Left ventricle myocardium inferior (tissue), 1 donor: ENCODE results near the gene TMEM240. TPM values are rescaled to one million over a fixed set of nuclear protein-coding genes. Genes with fewer than 3 reads are reported as not detected.
A peak's percentile ranks its signal among the peaks of the same experiment; 100 is the strongest.

Experiments
- DNase-seq: peaks from one replicate; pipeline ENCODE4 v3.0.0-alpha.2; 2020
- H3K27ac ChIP-seq: fragments of 200-600 bp; replicated peaks from 2 replicates; pipeline ENCODE4 v1.8.0; 2021
- H3K27me3 ChIP-seq: fragments of 200-600 bp; 2 replicates; pipeline ENCODE4 v1.8.0; 2021; ENCODE audit warnings: low read depth
- H3K36me3 ChIP-seq: fragments of 200-600 bp; 2 replicates; pipeline ENCODE4 v1.8.0; 2021
- H3K4me1 ChIP-seq: fragments of 200-600 bp; 2 replicates; pipeline ENCODE4 v1.8.0; 2021
- H3K4me3 ChIP-seq: fragments of 200-600 bp; 2 replicates; pipeline ENCODE4 v1.8.0; 2021; ENCODE audit warnings: mild to moderate bottlenecking, moderate library complexity
- H3K9me3 ChIP-seq: fragments of 200-600 bp; replicated peaks from 2 replicates; pipeline ENCODE4 v1.8.0; 2021
- intact Hi-C: fragments of 100-400 bp; cut with micrococcal nuclease; formaldehyde crosslinking; loops from one replicate; pipeline ENCODE4 v1.11.0; 2022
- total RNA-seq: library from RNA; stranded (reverse); fragmentation: NEBNext Ultra II Directional; extraction: Animal tissue kit (Norgen Biotek cat#: 25700); gene quantifications from one replicate; pipeline ENCODE4 v1.2.1, GENCODE V29; 2021
- TF ChIP-seq, protein P1 (sequence below): fragments of 200-600 bp; IDR thresholded peaks from 2 replicates; pipeline ENCODE4 v1.8.0; 2021; ENCODE audit warnings: antibody characterized with exemption, mild to moderate bottlenecking, borderline replicate concordance
- donor health status: DM: no; HTN: yes; CAD: no; lungs with severe emphysema.

The TMEM240 gene
- total RNA-seq, 1 donor from 2014 or later = 7.2 TPM

DNA sequence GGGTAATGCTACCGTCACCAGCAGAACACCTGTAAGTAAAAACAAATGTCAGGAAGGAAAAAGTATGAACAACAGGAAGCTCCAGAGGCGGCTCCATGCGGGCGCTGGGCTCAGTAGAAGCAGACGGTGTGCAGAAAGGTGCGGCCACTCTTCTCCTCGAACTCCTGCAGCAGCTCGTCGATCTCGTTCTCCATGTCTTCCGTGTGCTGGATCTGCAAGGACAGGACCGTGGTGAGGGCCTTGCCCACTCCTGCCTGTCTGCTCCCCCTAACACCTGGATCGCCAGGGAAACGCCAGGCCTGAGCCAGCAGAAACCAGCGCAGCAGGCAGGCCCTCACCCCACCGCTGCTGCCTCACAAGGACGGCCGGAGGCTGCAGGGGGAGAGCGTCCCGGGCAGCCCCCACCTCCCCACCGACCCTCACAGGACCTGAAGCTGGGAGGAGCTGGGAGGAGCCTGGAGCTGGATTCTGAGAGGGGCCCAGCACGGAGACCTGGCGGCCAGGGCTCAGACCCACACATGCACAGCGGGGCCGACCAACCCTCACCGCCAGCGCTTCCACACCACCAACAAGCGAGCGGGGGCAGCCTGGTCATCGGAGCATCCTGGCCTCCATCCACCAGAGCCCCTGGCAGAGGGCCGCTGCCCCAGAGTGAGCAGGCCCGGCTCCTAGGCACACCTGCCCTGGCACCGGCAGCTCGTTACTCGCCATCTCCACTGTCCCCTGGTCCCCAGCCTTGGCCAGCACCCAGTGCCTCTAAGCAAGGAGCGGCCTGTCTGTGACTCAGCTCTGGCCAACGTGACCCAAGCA lies 1.7 kb upstream of the TMEM240 start:
- DNase-seq = no peak
- H3K4me1 ChIP-seq = peaks cover 62% of the 10 kb centered on the region
- TF ChIP-seq, protein P1, sequence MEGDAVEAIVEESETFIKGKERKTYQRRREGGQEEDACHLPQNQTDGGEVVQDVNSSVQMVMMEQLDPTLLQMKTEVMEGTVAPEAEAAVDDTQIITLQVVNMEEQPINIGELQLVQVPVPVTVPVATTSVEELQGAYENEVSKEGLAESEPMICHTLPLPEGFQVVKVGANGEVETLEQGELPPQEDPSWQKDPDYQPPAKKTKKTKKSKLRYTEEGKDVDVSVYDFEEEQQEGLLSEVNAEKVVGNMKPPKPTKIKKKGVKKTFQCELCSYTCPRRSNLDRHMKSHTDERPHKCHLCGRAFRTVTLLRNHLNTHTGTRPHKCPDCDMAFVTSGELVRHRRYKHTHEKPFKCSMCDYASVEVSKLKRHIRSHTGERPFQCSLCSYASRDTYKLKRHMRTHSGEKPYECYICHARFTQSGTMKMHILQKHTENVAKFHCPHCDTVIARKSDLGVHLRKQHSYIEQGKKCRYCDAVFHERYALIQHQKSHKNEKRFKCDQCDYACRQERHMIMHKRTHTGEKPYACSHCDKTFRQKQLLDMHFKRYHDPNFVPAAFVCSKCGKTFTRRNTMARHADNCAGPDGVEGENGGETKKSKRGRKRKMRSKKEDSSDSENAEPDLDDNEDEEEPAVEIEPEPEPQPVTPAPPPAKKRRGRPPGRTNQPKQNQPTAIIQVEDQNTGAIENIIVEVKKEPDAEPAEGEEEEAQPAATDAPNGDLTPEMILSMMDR = no peak
- no peaks in the 10 kb centered on the region for H3K9me3 ChIP-seq
- H3K36me3 ChIP-seq = peaks cover 22% of the 10 kb centered on the region
- intact Hi-C loops = no loop called here
- peak overlapping the region; percentile 48 for H3K4me3 ChIP-seq
- no peaks in the 10 kb centered on the region for H3K27me3 ChIP-seq
- peak overlapping the region; percentile 88 for H3K27ac ChIP-seq

DNA sequence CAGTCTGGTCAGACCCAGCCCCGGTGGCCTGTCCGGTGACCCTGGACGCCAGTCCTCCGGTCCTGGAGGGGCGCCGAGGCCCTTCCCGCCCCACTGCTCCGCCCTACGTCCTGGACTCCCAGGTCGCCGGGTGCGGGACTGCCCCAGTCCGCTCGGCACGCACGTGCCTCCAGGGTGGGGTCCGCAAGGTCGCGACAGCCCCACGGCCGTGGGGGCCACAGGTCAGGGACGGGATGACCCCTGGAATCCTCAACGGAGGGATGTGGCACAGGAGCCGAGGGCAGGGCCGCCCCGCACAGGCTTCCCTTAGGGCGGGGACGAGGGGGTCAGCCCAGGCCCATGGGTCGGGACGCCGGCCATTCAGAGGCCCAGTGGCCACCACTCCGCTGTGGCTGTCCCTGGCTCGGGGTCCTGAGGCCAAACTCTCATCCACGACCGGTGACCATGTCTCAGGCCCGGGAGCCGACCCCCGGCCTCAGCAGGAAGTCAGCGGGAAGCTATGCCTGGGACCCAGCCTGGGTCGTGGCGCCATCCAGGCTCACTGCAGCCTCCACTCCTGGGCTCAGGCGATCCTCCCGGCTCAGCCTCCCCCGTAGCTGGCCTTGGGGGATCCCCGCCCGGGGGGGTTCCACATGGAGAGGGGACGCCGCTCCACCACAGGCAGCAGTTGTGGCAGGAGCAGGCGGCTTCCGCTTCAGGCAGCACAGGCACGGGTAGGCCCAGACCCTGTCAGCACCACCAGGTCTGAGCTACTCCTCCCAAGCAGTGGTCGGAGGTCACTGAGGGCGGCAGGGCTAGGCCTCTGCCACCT lies 599 bp upstream of the TMEM240 start:
- H3K4me3 ChIP-seq = peak overlapping the region; percentile 73
- H3K9me3 ChIP-seq = no peaks in the 10 kb centered on the region
- H3K4me1 ChIP-seq = peaks cover 70% of the 10 kb centered on the region
- H3K27me3 ChIP-seq = no peaks in the 10 kb centered on the region
- no peak for DNase-seq
- intact Hi-C loops = no loop called here
- H3K36me3 ChIP-seq = peaks cover 22% of the 10 kb centered on the region
- TF ChIP-seq, protein P1 = no peak
- H3K27ac ChIP-seq = peak overlapping the region; percentile 86

DNA sequence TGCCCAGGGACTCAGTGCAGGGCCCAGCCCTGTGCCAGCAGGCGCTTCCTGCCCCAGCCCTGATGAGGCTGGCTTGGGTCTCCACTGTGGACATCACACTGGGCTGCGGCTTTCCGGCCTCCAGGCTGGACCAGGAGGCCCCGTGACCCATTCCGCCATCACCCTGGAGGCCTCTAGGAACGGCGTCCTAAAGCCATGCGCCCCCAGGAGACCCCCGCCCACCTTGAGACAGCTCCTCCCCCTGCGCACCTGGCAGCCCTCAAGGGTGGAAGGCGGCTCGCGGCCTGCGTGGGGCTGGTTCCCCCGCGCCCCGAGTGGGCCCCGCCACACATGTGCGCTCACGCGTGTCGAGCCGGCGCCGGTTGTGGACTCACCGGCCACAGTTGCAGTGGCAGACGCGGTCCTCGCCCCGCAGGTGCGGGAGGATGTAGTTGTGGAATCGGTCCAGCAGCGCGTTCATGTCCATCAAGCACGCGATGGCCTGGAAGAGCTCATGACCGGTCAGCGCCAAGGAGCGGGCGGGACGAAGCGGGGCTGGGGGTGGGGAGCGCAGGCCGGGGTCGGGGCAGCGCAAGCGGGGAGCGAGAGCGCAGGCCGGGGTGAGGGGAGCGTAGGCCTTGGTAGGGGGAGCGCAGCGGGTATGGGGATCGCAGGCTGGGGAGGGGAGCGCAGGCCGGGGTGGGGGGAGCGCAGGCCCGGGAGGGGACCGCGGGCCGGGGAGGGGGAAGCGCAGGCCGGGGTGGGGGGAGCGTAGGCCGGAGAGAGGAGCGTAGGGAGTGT lies 924 bp downstream of the TMEM240 start:
- peaks cover 26% of the 10 kb centered on the region for H3K36me3 ChIP-seq
- H3K9me3 ChIP-seq = no peaks in the 10 kb centered on the region
- no peaks in the 10 kb centered on the region for H3K27me3 ChIP-seq
- H3K27ac ChIP-seq = peak overlapping the region; percentile 86
- peaks cover 57% of the 10 kb centered on the region for H3K4me1 ChIP-seq
- TF ChIP-seq, protein P1 = no peak
- DNase-seq = peak; percentile 38
- peak overlapping the region; percentile 73 for H3K4me3 ChIP-seq
- intact Hi-C loops = no loop called here

DNA sequence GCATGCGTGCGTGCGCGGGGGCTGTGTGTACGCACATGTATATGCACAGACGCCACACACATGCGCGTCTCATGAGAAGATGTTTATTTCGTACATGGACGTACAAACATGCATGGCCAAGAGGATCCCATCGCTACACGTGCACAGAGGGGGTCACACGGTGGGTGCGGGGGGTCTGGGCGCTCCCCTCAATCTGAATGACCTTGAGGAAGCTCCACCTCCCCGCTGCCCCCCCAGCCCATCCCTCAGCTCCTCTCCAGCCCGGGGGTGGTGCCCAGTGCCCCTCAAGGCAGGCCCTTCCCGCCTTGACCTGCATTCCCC lies 1.5 kb downstream of the TMEM240 start:
- H3K4me1 ChIP-seq = peaks cover 57% of the 10 kb centered on the region
- no peaks in the 10 kb centered on the region for H3K9me3 ChIP-seq
- H3K36me3 ChIP-seq = peaks cover 26% of the 10 kb centered on the region
- DNase-seq = no peak
- peak overlapping the region; percentile 86 for H3K27ac ChIP-seq
- no peaks in the 10 kb centered on the region for H3K27me3 ChIP-seq
- peak overlapping the region; percentile 73 for H3K4me3 ChIP-seq
- intact Hi-C loops = no loop called here
- TF ChIP-seq, protein P1 = no peak

DNA sequence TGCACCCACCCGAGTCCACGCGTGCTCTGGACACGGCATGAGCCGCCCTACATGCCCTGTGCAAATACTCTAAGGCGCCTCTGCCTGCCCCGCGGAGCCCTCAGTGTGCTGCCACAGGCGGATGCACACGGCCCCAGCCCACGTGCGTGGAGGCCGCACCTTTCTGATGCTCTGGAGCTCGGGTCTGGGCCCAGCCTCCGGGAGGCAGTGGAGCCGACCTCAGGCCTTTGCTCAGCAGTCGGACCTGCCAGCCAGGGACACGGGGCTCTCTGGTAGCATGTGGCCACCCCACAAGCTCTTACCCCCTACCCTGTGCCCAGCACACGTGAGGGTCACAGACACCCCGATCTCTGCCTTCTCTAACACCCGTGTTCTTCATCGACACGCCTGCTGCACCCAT lies 2.1 kb downstream of the TMEM240 start:
- Histone ChIP-seq H3K9me3 (no peaks in the 10 kb centered on the region), H3K4me3 (no peak overlapping the region), H3K27me3 (no peaks in the 10 kb centered on the region), H3K27ac (peak overlapping the region; percentile 86), H3K36me3 (peaks cover 26% of the 10 kb centered on the region), H3K4me1 (peaks cover 61% of the 10 kb centered on the region)
- TF ChIP-seq, protein P1 = no peak
- intact Hi-C loops = no loop called here
- no peak for DNase-seq
